Natural killer cell (primary cell): ENCODE data around the gene NPAS3. TPM values are rescaled to one million over a fixed set of nuclear protein-coding genes. Genes with fewer than 3 reads are reported as not detected.

Experiments
- ATAC-seq, 3 donors: fragments of 150-1000 bp in 2 of 3; fragments of 200-7000 bp in 1 of 3; cut with Tn5 transposase; 1 replicate in 1 of 3; 2 replicates in 2 of 3; pipeline ENCODE4 v1.10.0; 2021; ENCODE audit warnings: mild to moderate bottlenecking in 2 of 3, moderate library complexity in 2 of 3
- DNase-seq, 2 donors: peaks; one replicate each; pipeline versions ENCODE4 v3.0.0 to v3.0.0-alpha.2; 2013 to 2021; ENCODE audit warnings: mixed read lengths in 1 of 2
- H3K27ac ChIP-seq: one replicate; pipeline ENCODE4 v1.5.1; 2013; ENCODE audit warnings: mild to moderate bottlenecking, low read length
- H3K27me3 ChIP-seq: one replicate; pipeline ENCODE4 v1.6.1; 2013; ENCODE audit warnings: low read length; ENCODE audit not compliant: control insufficient read depth, insufficient read depth
- H3K36me3 ChIP-seq: one replicate; pipeline ENCODE4 v1.6.1; 2013; ENCODE audit warnings: low read length; ENCODE audit not compliant: control insufficient read depth, insufficient read depth
- H3K4me1 ChIP-seq: one replicate; pipeline ENCODE4 v1.6.1; 2013; ENCODE audit warnings: low read length; ENCODE audit not compliant: control insufficient read depth, insufficient read depth
- H3K4me3 ChIP-seq: one replicate; pipeline ENCODE4 v1.5.1; 2013; ENCODE audit warnings: low read length
- H3K9me3 ChIP-seq: one replicate; pipeline ENCODE4 v1.6.1; 2013; ENCODE audit warnings: low read length; ENCODE audit not compliant: control insufficient read depth, insufficient read depth
- H3K27ac Mint-ChIP-seq, 2 donors: one replicate each; pipeline ENCODE4 v1.8.0; 2022; ENCODE audit warnings: mild to moderate bottlenecking in 2 of 2, mixed read lengths in 2 of 2, moderate library complexity in 1 of 2
- H3K27me3 Mint-ChIP-seq, 2 donors: one replicate each; pipeline ENCODE4 v1.8.0; 2022; ENCODE audit warnings: low read depth in 2 of 2, mixed read lengths in 2 of 2
- H3K36me3 Mint-ChIP-seq: one replicate; pipeline ENCODE4 v1.8.0; 2022; ENCODE audit warnings: mixed read lengths
- H3K4me1 Mint-ChIP-seq, 2 donors: one replicate each; pipeline ENCODE4 v1.8.0; 2022; ENCODE audit warnings: mixed read lengths in 2 of 2
- H3K4me3 Mint-ChIP-seq: one replicate; pipeline ENCODE4 v1.8.0; 2022; ENCODE audit warnings: mild to moderate bottlenecking, moderate library complexity, mixed read lengths
- H3K9me3 Mint-ChIP-seq, 2 donors: one replicate each; pipeline ENCODE4 v1.8.0; 2022; ENCODE audit warnings: mixed read lengths in 2 of 2
- CTCF ChIP-seq: fragments of 200-600 bp; IDR thresholded peaks from one replicate; pipeline ENCODE4 v1.8.0; 2022; ENCODE audit warnings: antibody characterized with exemption
- WGBS: methylation state at CpG from one replicate; pipeline ENCODE4 v1.1.7; 2013; ENCODE audit warnings: missing lambda C conversion rate; ENCODE audit not compliant: insufficient coverage; 5-methylcytosine and 5-hydroxymethylcytosine counted together
- intact Hi-C: fragments of 100-400 bp; cut with micrococcal nuclease; formaldehyde crosslinking; loops from one replicate; pipeline ENCODE4 v1.14.2; 2022
- total RNA-seq, 4 donors: library from RNA; stranded (reverse); fragments of 120-200 nt in 1 of 4; gene quantifications; one replicate each; pipeline versions ENCODE4 v1.2.3 to v1.2.4, GENCODE V29; 2013 to 2022

Gene NPAS3
- total RNA-seq, 3 donors from 2014 or later (not counting 1 experiment from before 2014, with no cell fraction given), result not detected

DNA sequence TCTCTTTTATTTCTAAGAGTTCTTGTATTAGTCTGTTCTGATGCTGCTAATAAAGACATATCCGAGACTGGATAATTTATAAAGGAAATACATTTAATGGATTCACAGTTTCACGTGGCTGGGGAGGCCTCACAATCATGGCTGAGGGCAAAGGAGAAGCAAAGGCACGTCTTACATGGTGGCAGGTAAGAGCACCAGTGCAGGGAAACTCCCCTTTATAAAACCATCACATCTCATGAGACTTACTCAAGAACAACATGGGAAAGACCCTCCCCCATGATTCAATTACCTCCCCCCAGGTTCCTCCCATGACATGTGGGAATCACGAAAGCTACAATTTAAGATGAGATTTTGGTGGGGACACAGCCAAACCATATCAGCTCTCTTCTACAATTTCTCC, 503.0 kb downstream of the NPAS3 start:
- Histone ChIP-seq H3K36me3 (no peaks in the 10 kb centered on the region), H3K4me1 (no peaks in the 10 kb centered on the region), H3K27me3 (no peaks in the 10 kb centered on the region), H3K27ac (no peak overlapping the region), H3K4me3 (no peak overlapping the region), H3K9me3 (no peaks in the 10 kb centered on the region)
- intact Hi-C loops, result no loop called here
- 89% methylated on average over 4 of the region's 4 CpGs for WGBS
- H3K27me3 Mint-ChIP-seq, result no peaks in the 10 kb centered on the region
- no peak overlapping the region for H3K4me3 Mint-ChIP-seq
- H3K27ac Mint-ChIP-seq, result no peak overlapping the region
- ATAC-seq, result no peak
- peaks cover 0 to under 1% of the 10 kb centered on the region in 2 donors for H3K4me1 Mint-ChIP-seq
- TF ChIP-seq CTCF, result no peak
- no peaks in the 10 kb centered on the region for H3K36me3 Mint-ChIP-seq
- H3K9me3 Mint-ChIP-seq, result no peaks in the 10 kb centered on the region
- DNase-seq, result no peak

DNA sequence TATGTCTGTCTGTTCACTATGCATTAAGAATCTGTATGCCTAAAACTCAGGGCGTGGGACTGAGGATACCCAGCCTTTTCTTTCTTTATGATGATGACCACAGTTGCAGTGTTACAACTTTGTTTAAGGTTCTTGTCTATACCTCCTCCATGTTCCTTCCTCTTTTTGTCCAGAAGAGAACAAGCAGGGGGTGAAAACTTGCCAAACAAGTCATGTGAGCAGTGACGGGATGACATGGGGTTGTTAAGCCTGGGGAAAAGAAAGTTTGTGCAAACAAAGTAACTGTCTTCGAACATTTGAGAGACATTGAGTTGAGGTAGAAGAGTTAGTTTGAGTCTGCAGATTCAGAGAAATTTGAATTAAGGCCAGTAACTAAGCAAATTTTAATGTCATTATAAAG, 505.5 kb downstream of the NPAS3 start:
- H3K4me1 ChIP-seq, result no peaks in the 10 kb centered on the region
- Mint-ChIP-seq H3K4me3 (no peak overlapping the region), H3K27ac (no peak overlapping the region), H3K4me1 (no peaks in the 10 kb centered on the region), H3K27me3 (no peaks in the 10 kb centered on the region), H3K9me3 (no peaks in the 10 kb centered on the region), H3K36me3 (no peaks in the 10 kb centered on the region)
- no peak overlapping the region for H3K27ac ChIP-seq
- H3K9me3 ChIP-seq, result no peaks in the 10 kb centered on the region
- ATAC-seq (no peak), DNase-seq (no peak)
- no peak for TF ChIP-seq CTCF
- intact Hi-C loops, result no loop called here
- H3K27me3 ChIP-seq, result no peaks in the 10 kb centered on the region
- no peaks in the 10 kb centered on the region for H3K36me3 ChIP-seq
- no peak overlapping the region for H3K4me3 ChIP-seq
- WGBS, result 53% methylated on average over 3 of the region's 3 CpGs

GRCh38 chr14:33449268-33449667, 510.6 kb downstream of the NPAS3 start:
- intact Hi-C loops, result no loop called here
- no peak overlapping the region for H3K4me3 Mint-ChIP-seq
- 42% methylated on average over 2 of the region's 2 CpGs for WGBS
- peaks cover 2 to 8% of the 10 kb centered on the region in 2 donors for H3K4me1 Mint-ChIP-seq
- no peak overlapping the region for H3K27ac Mint-ChIP-seq
- H3K36me3 ChIP-seq, result no peaks in the 10 kb centered on the region
- no peaks in the 10 kb centered on the region for H3K36me3 Mint-ChIP-seq
- no peak overlapping the region for H3K4me3 ChIP-seq
- H3K4me1 ChIP-seq, result no peaks in the 10 kb centered on the region
- no peaks in the 10 kb centered on the region for H3K9me3 ChIP-seq
- H3K9me3 Mint-ChIP-seq, result no peaks in the 10 kb centered on the region
- ATAC-seq (no peak), DNase-seq (no peak)
- H3K27me3 Mint-ChIP-seq, result no peaks in the 10 kb centered on the region
- no peak for TF ChIP-seq CTCF
- H3K27me3 ChIP-seq, result no peaks in the 10 kb centered on the region
- H3K27ac ChIP-seq, result no peak overlapping the region

- H3K27me3 ChIP-seq, result no peaks in the 10 kb centered on the region
- Mint-ChIP-seq H3K27me3 (no peaks in the 10 kb centered on the region), H3K9me3 (peaks cover 0 to 3% of the 10 kb centered on the region in 2 donors), H3K4me1 (peaks cover 6 to 13% of the 10 kb centered on the region in 2 donors), H3K4me3 (no peak overlapping the region), H3K36me3 (no peaks in the 10 kb centered on the region), H3K27ac (no peak overlapping the region)
- H3K36me3 ChIP-seq, result no peaks in the 10 kb centered on the region
- TF ChIP-seq CTCF, result no peak
- no peak for DNase-seq
- intact Hi-C loops, result no loop called here
- 91% methylated on average over 10 of the region's 11 CpGs for WGBS
- no peak overlapping the region for H3K27ac ChIP-seq
- no peak overlapping the region for H3K4me3 ChIP-seq
- ATAC-seq, result no peak
- no peaks in the 10 kb centered on the region for H3K9me3 ChIP-seq
- H3K4me1 ChIP-seq, result no peaks in the 10 kb centered on the region
Observed at GRCh38 chr14:33449703-33450395, 511.2 kb downstream of the NPAS3 start.
